Measurements from ENCODE around the gene CYP4F3. TPM values are rescaled to one million over a fixed set of nuclear protein-coding genes. Genes with fewer than 3 reads are reported as not detected.
"Not testable (repeated sequence)": the region's sequence is repeated elsewhere in the genome, so short reads cannot be mapped to it uniquely, and the experiment has no call there.

CYP4F3 gene
- polyA plus RNA-seq, 2 donors = 11.6 to 17.1 TPM

- no peaks in the 10 kb centered on the region for H3K9me3 ChIP-seq (ENCODE audit: control insufficient read depth in 2 of 2, insufficient read depth in 1 of 2, low read depth in 1 of 2, low read length in 1 of 2)
- peak overlapping the region; percentile 56 to 61 for H3K4me3 ChIP-seq (ENCODE audit: low read depth in 1 of 2, low read length in 2 of 2)
- H3K27me3 ChIP-seq (ENCODE audit: control insufficient read depth in 1 of 2, insufficient read depth in 2 of 2, low read length in 2 of 2) = no peaks in the 10 kb centered on the region
- 17 to 21% methylated on average over 9 of the region's 9 CpGs for WGBS, 2 donors
- H3K27ac ChIP-seq (ENCODE audit: low read depth in 2 of 2, low read length in 1 of 2) = peak overlapping the region; percentile 83 to 97
- peaks cover 8 to 15% of the 10 kb centered on the region in 2 donors for H3K4me1 ChIP-seq (ENCODE audit: control insufficient read depth in 2 of 2, insufficient read depth in 2 of 2, low read length in 1 of 2)
- H3K36me3 ChIP-seq (ENCODE audit: control insufficient read depth in 2 of 2, insufficient read depth in 2 of 2, low read length in 1 of 2) = peaks cover 0 to 2% of the 10 kb centered on the region in 2 donors
Observed at GRCh38 chr19:15673176-15673654, 32.5 kb downstream of the CYP4F3 start.

DNA sequence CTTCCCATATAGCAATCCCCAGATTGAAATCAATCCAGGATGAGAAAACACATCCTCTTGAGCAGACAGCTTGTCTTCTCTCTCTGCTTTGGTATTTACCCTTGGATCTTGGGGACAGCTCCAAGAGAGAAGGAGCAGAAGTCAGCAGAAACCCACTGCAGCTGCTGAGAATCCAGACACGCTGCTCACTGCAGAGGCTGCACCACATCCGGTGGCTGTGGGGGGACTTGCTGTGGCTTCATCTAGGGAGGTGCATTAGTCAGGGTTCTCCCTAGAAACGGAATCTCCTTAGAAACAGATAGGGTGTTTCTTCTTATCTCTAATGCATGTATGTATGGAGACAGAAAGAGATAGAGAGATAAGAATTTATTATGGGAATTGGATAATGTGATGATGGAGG, 34.9 kb downstream of the CYP4F3 start:
- H3K4me3 ChIP-seq (ENCODE audit: low read depth in 1 of 2, low read length in 2 of 2) = no peak overlapping the region
- H3K27ac ChIP-seq (ENCODE audit: low read depth in 2 of 2, low read length in 1 of 2) = no peak overlapping the region
- H3K4me1 ChIP-seq (ENCODE audit: control insufficient read depth in 2 of 2, insufficient read depth in 2 of 2, low read length in 1 of 2) = peaks cover 6 to 10% of the 10 kb centered on the region in 2 donors
- no peaks in the 10 kb centered on the region for H3K27me3 ChIP-seq (ENCODE audit: control insufficient read depth in 1 of 2, insufficient read depth in 2 of 2, low read length in 2 of 2)
- H3K36me3 ChIP-seq (ENCODE audit: control insufficient read depth in 2 of 2, insufficient read depth in 2 of 2, low read length in 1 of 2) = peaks cover 2 to 10% of the 10 kb centered on the region in 2 donors
- H3K9me3 ChIP-seq (ENCODE audit: control insufficient read depth in 2 of 2, insufficient read depth in 1 of 2, low read depth in 1 of 2, low read length in 1 of 2) = no peaks in the 10 kb centered on the region
- WGBS, 2 donors = 60 to 69% methylated on average over 3 of the region's 3 CpGs

DNA sequence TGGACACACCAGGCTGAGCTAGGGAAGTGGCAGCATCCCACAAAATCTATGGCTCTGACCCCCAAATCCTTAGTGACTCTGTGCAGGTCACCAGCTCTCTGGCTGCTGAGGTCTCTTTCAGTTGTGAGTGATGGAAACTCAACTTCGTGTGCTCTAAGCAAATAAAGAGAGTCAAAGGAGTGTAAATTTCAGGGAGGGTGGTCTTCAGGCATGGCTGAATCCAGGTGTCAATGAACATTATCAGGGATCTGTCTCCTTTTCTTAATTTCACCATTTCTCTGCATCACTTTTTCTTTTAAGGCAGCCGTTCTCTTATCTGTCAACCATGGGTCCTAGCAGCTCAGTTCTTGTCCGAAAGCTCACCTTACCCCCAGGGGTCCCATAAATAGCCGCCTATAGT, 38.4 kb downstream of the CYP4F3 start:
- H3K4me3 ChIP-seq (ENCODE audit: low read depth in 1 of 2, low read length in 2 of 2) = no peak overlapping the region
- peaks cover 3 to 6% of the 10 kb centered on the region in 2 donors for H3K4me1 ChIP-seq (ENCODE audit: control insufficient read depth in 2 of 2, insufficient read depth in 2 of 2, low read length in 1 of 2)
- H3K36me3 ChIP-seq (ENCODE audit: control insufficient read depth in 2 of 2, insufficient read depth in 2 of 2, low read length in 1 of 2) = peaks cover 2 to 21% of the 10 kb centered on the region in 2 donors
- no peak overlapping the region for H3K27ac ChIP-seq (ENCODE audit: low read depth in 2 of 2, low read length in 1 of 2)
- no peaks in the 10 kb centered on the region for H3K27me3 ChIP-seq (ENCODE audit: control insufficient read depth in 1 of 2, insufficient read depth in 2 of 2, low read length in 2 of 2)
- H3K9me3 ChIP-seq (ENCODE audit: control insufficient read depth in 2 of 2, insufficient read depth in 1 of 2, low read depth in 1 of 2, low read length in 1 of 2) = no peaks in the 10 kb centered on the region
- 18 to 21% methylated on average over 4 of the region's 4 CpGs for WGBS, 2 donors

DNA sequence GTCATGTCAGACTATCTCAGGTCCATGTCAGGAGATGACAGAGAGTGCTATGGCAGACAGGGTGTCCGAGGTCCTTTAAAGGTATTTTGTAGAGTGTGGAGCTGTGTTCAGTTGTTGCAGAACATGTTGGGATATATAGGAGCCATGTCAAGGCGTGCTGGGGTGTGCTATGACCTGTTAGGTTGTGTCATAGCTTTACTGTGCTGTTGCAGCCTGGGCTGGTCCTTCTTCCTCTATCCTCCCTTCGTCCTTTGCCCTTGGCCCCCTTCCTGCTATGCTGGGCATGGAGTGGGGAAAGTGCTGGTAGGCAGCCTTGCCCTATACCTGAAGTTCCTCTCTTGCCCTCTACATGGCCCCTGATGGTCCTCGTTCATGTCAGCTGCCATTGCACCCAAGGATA, 39.2 kb downstream of the CYP4F3 start:
- not testable (repeated sequence) for H3K9me3 ChIP-seq (ENCODE audit: control insufficient read depth in 2 of 2, insufficient read depth in 1 of 2, low read depth in 1 of 2, low read length in 1 of 2); H3K4me3 ChIP-seq (ENCODE audit: low read depth in 1 of 2, low read length in 2 of 2); H3K27me3 ChIP-seq (ENCODE audit: control insufficient read depth in 1 of 2, insufficient read depth in 2 of 2, low read length in 2 of 2); H3K27ac ChIP-seq (ENCODE audit: low read depth in 2 of 2, low read length in 1 of 2); H3K4me1 ChIP-seq (ENCODE audit: control insufficient read depth in 2 of 2, insufficient read depth in 2 of 2, low read length in 1 of 2)
- 62 to 68% methylated on average over 4 of the region's 4 CpGs for WGBS, 2 donors
- H3K36me3 ChIP-seq (ENCODE audit: control insufficient read depth in 2 of 2, insufficient read depth in 2 of 2, low read length in 1 of 2) = peaks cover 2 to 24% of the 10 kb centered on the region in 2 donors

DNA sequence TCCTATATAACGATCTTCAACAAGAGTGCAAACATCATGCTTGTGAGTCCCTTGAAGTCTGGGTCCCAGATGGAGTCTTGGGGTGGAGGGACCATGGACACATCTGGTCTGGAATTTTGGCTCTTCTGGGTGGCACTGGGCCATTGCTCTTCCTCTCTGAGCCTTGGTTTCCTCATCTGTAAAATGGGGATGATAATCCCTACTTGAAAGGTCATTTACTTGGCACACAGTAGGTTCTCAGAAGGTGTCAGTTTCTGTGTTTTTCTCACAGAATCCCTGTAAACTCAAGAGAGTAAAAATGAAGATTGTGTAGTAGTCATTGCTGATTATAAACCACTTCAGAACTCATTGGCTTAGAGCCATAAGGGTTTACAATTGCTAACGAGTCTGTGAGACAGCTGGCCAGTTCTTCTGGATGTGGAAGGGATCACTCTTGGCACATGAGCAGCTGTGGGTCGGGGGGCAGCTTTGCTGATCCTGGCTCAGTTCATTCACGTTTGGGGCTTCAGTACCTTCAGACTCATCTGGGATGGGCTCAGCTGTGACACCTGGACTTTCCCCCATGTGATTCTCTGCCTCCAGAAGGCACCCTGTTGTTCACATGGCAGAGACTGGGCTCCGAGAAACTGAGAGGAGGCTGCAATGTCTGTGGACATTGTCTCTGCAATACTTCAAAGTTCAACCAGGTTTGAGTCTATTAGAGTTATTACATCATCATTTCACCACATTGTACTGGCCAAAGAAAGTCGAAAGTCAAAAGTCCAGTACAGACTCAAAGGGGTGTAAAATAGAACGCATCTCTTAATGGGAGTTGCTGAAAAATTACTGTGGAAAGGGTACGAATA, 40.0 kb downstream of the CYP4F3 start:
- peaks cover 2 to 28% of the 10 kb centered on the region in 2 donors for H3K36me3 ChIP-seq (ENCODE audit: control insufficient read depth in 2 of 2, insufficient read depth in 2 of 2, low read length in 1 of 2)

DNA sequence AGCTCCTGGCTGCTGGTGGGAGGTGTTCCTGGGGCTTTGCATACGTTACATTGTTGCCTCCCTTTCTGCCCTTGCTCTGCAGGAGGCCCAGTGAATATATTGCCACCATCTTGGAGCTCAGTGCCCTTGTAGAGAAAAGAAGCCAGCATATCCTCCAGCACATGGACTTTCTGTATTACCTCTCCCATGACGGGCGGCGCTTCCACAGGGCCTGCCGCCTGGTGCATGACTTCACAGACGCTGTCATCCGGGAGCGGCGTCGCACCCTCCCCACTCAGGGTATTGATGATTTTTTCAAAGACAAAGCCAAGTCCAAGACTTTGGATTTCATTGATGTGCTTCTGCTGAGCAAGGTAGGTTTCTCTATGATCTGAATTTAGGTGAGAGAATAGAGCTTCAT, 42.7 kb downstream of the CYP4F3 start:
- Histone ChIP-seq H3K27ac (ENCODE audit: low read depth in 2 of 2, low read length in 1 of 2) (no peak overlapping the region), H3K4me1 (ENCODE audit: control insufficient read depth in 2 of 2, insufficient read depth in 2 of 2, low read length in 1 of 2) (peaks cover 0 to 2% of the 10 kb centered on the region in 2 donors), H3K4me3 (ENCODE audit: low read depth in 1 of 2, low read length in 2 of 2) (no peak overlapping the region), H3K27me3 (ENCODE audit: control insufficient read depth in 1 of 2, insufficient read depth in 2 of 2, low read length in 2 of 2) (no peaks in the 10 kb centered on the region), H3K9me3 (ENCODE audit: control insufficient read depth in 2 of 2, insufficient read depth in 1 of 2, low read depth in 1 of 2, low read length in 1 of 2) (peaks cover 0 to 9% of the 10 kb centered on the region in 2 donors), H3K36me3 (ENCODE audit: control insufficient read depth in 2 of 2, insufficient read depth in 2 of 2, low read length in 1 of 2) (peaks cover 2 to 33% of the 10 kb centered on the region in 2 donors)
- WGBS, 2 donors = 84 to 90% methylated on average over 10 of the region's 10 CpGs

More for the DNA sequence above, 40.0 kb downstream of the CYP4F3 start:
- no peak overlapping the region for H3K4me3 ChIP-seq (ENCODE audit: low read depth in 1 of 2, low read length in 2 of 2)
- WGBS, 2 donors = 58 to 63% methylated on average over 8 of the region's 8 CpGs
- no peaks in the 10 kb centered on the region for H3K9me3 ChIP-seq (ENCODE audit: control insufficient read depth in 2 of 2, insufficient read depth in 1 of 2, low read depth in 1 of 2, low read length in 1 of 2)
- H3K27me3 ChIP-seq (ENCODE audit: control insufficient read depth in 1 of 2, insufficient read depth in 2 of 2, low read length in 2 of 2) = no peaks in the 10 kb centered on the region
- H3K4me1 ChIP-seq (ENCODE audit: control insufficient read depth in 2 of 2, insufficient read depth in 2 of 2, low read length in 1 of 2) = peaks cover 0 to 2% of the 10 kb centered on the region in 2 donors
- H3K27ac ChIP-seq (ENCODE audit: low read depth in 2 of 2, low read length in 1 of 2) = no peak overlapping the region

- 43 to 57% methylated on average over 9 of the region's 9 CpGs for WGBS, 2 donors
Observed at GRCh38 chr19:15684828-15685227, 44.1 kb downstream of the CYP4F3 start.

GRCh38 chr19:15696654-15697194, 56.0 kb downstream of the CYP4F3 start:
- Histone ChIP-seq H3K27me3 (ENCODE audit: control insufficient read depth in 1 of 2, insufficient read depth in 2 of 2, low read length in 2 of 2) (no peaks in the 10 kb centered on the region), H3K4me1 (ENCODE audit: control insufficient read depth in 2 of 2, insufficient read depth in 2 of 2, low read length in 1 of 2) (no peaks in the 10 kb centered on the region), H3K9me3 (ENCODE audit: control insufficient read depth in 2 of 2, insufficient read depth in 1 of 2, low read depth in 1 of 2, low read length in 1 of 2) (no peaks in the 10 kb centered on the region), H3K4me3 (ENCODE audit: low read depth in 1 of 2, low read length in 2 of 2) (no peak overlapping the region), H3K27ac (ENCODE audit: low read depth in 2 of 2, low read length in 1 of 2) (no peak overlapping the region), H3K36me3 (ENCODE audit: control insufficient read depth in 2 of 2, insufficient read depth in 2 of 2, low read length in 1 of 2) (peaks cover 0 to 5% of the 10 kb centered on the region in 2 donors)
- 78 to 82% methylated on average over 19 of the region's 19 CpGs for WGBS, 2 donors

More at GRCh38 chr19:15684828-15685227, 44.1 kb downstream of the CYP4F3 start:
- Histone ChIP-seq H3K9me3 (ENCODE audit: control insufficient read depth in 2 of 2, insufficient read depth in 1 of 2, low read depth in 1 of 2, low read length in 1 of 2) (peaks cover 0 to 9% of the 10 kb centered on the region in 2 donors), H3K4me3 (ENCODE audit: low read depth in 1 of 2, low read length in 2 of 2) (no peak overlapping the region), H3K27me3 (ENCODE audit: control insufficient read depth in 1 of 2, insufficient read depth in 2 of 2, low read length in 2 of 2) (no peaks in the 10 kb centered on the region), H3K36me3 (ENCODE audit: control insufficient read depth in 2 of 2, insufficient read depth in 2 of 2, low read length in 1 of 2) (peaks cover 0 to 27% of the 10 kb centered on the region in 2 donors), H3K27ac (ENCODE audit: low read depth in 2 of 2, low read length in 1 of 2) (no peak overlapping the region), H3K4me1 (ENCODE audit: control insufficient read depth in 2 of 2, insufficient read depth in 2 of 2, low read length in 1 of 2) (peaks cover 0 to 2% of the 10 kb centered on the region in 2 donors)

DNA sequence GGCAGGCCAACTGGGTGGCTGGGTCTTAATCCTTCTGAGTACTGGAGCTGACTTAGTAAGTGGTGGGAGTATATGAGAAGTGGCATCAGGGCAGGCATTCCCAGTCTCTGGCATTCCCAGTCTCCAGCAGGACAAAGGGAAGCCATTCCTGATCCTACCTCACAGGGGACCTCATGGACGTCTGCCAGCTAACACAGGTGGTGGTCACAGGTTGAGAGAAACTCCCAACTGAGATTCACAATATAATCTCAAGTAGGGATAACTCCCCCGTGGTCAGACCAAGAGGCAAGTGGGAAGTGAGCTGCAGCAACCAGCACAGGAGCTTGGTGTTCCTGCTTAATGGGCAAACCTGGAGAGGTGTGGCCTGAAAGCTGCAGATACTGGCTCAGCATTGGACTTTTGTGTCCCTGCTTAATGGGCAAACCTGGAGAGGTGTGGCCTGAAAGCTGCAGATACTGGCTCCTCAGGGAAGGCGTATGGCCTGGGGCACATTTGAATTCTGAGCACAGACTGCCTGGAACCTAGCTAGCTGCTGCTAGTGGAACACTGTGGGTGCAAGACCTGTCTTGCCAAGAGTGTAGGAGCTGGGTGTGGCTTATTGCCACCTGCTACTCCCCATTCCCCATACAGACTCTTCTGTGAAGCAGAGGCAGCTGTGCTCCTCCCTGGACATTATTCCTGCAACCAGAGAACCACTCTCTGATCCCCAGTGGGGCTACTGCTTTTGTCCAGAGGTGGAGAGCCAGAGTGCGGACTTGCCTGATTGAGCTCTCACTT, 61.2 kb downstream of the CYP4F3 start:
- peaks cover 0 to 2% of the 10 kb centered on the region in 2 donors for H3K36me3 ChIP-seq (ENCODE audit: control insufficient read depth in 2 of 2, insufficient read depth in 2 of 2, low read length in 1 of 2)
- H3K4me1 ChIP-seq (ENCODE audit: control insufficient read depth in 2 of 2, insufficient read depth in 2 of 2, low read length in 1 of 2) = peaks cover 9 to 10% of the 10 kb centered on the region in 2 donors
- no peak overlapping the region for H3K4me3 ChIP-seq (ENCODE audit: low read depth in 1 of 2, low read length in 2 of 2)
- H3K9me3 ChIP-seq (ENCODE audit: control insufficient read depth in 2 of 2, insufficient read depth in 1 of 2, low read depth in 1 of 2, low read length in 1 of 2) = no peaks in the 10 kb centered on the region
- 38 to 50% methylated on average over 4 of the region's 4 CpGs for WGBS, 2 donors
- H3K27me3 ChIP-seq (ENCODE audit: control insufficient read depth in 1 of 2, insufficient read depth in 2 of 2, low read length in 2 of 2) = no peaks in the 10 kb centered on the region
- H3K27ac ChIP-seq (ENCODE audit: low read depth in 2 of 2, low read length in 1 of 2) = peak overlapping the region; percentile 91 to 92
